ENCODE results near the gene FAM184A. TPM values are rescaled to one million over a fixed set of nuclear protein-coding genes. Genes with fewer than 3 reads are reported as not detected.
A peak's percentile ranks its signal among the peaks of the same experiment; 100 is the strongest.

FAM184A gene
- total and polyA plus RNA-seq, 2 of the 8 experiments (the other 6 are each of a cell fraction or from before 2014, with no cell fraction given), result 6.3 to 11.3 TPM

- Histone ChIP-seq H2AK5ac (ENCODE audit: low read depth, low read length) (no peak overlapping the region), H3K79me2 (ENCODE audit: control insufficient read depth in 1 of 2, insufficient read depth in 2 of 2, low read length in 2 of 2) (0 out of 4 replicates have a peak, but pooled peaks cover 0 to 5% of the 10 kb centered on the region in 2 experiments), H3K56ac (replicated peaks; ENCODE audit: insufficient read length, low read depth, low read length) (no peak overlapping the region), H3K4me2 (ENCODE audit: insufficient read depth in 1 of 2, low read depth in 2 of 2, low read length in 2 of 2) (peak overlapping the region; percentile 71 to 94; a peak in 3 of 4 replicates), H4K5ac (ENCODE audit: insufficient read length, low read depth, low read length) (no peak overlapping the region), H3K23ac (ENCODE audit: insufficient read length) (no peak overlapping the region), H2BK20ac (ENCODE audit: low read length) (no peak overlapping the region), H4K91ac (replicated peaks; ENCODE audit: insufficient read length, low read length) (no peak overlapping the region), H3K27ac (ENCODE audit: low read depth, low read length) (no peak overlapping the region), H2BK12ac (ENCODE audit: low read depth, low read length) (no peak overlapping the region), H3K23me2 (ENCODE audit: low read depth, low read length) (peaks cover 6% of the 10 kb centered on the region; the same call in 1 of the 2 replicates), H3K9me3 (ENCODE audit: insufficient read depth in 2 of 2, low read depth in 1 of 2, low read length in 1 of 2) (peaks cover 1 to 3% of the 10 kb centered on the region in 2 experiments; a peak in 3 of 4 replicates), H4K20me1 (replicated peaks in 1 of 2; ENCODE audit: control insufficient read depth in 1 of 2, insufficient read depth in 2 of 2, low read length in 2 of 2) (no peaks in the 10 kb centered on the region), H3K9ac (replicated peaks in 1 of 4; ENCODE audit: extremely low read depth in 1 of 4, low read depth in 3 of 4, low read length in 3 of 4) (no peak overlapping the region), H2BK15ac (ENCODE audit: low read length) (no peak overlapping the region), H3K4ac (replicated peaks; ENCODE audit: insufficient read length, low read depth, low read length) (no peak overlapping the region), H3K4me1 (replicated peaks in 1 of 4; ENCODE audit: control insufficient read depth in 3 of 4, insufficient read depth in 4 of 4, low read length in 3 of 4) (peaks cover 0 to 5% (median 2%) of the 10 kb centered on the region in 4 experiments; a peak in 3 of 7 replicates), H3K18ac (ENCODE audit: extremely low read depth, low read length) (no peak overlapping the region), H2BK120ac (replicated peaks; ENCODE audit: low read depth, low read length) (no peak overlapping the region), H2AFZ (ENCODE audit: low read length) (no peak overlapping the region), H4K8ac (ENCODE audit: extremely low read depth, insufficient read depth, low read length) (no peak overlapping the region), H2BK5ac (ENCODE audit: low read depth, low read length) (no peak overlapping the region), H3K14ac (ENCODE audit: insufficient read length) (no peak overlapping the region), H3K4me3 (ENCODE audit: extremely low read depth in 1 of 4, insufficient read depth in 2 of 4, low read depth in 3 of 4, low read length in 4 of 4) (peak overlapping the region in 1 of 4 experiments; percentile 61; a peak in 2 of 8 replicates), H3K79me1 (ENCODE audit: low read depth, low read length) (no peaks in the 10 kb centered on the region), H3K36me3 (ENCODE audit: control insufficient read depth in 2 of 4, insufficient read depth in 4 of 4, low read length in 3 of 4) (no peaks in the 10 kb centered on the region), H3K27me3 (replicated peaks in 1 of 4; ENCODE audit: control insufficient read depth in 3 of 4, extremely low read depth in 1 of 4, insufficient read depth in 3 of 4, low read length in 3 of 4) (peaks cover 0 to 18% (median 6%) of the 10 kb centered on the region in 4 experiments; a peak in 3 of 7 replicates)
- WGBS, 2 experiments (ENCODE audit: extremely low coverage in 1 of 2, insufficient coverage in 1 of 2, insufficient read length in 1 of 2, insufficient replicate concordance in 2 of 2, low coverage in 1 of 2, low lambda C conversion rate in 2 of 2, missing lambda C conversion rate in 1 of 2), result 85 to 100% methylated on average over 1 to 7 of the region's 7 CpGs
- TF ChIP-seq RNF2 (IDR thresholded peaks at IDR 0.05; ENCODE audit: borderline replicate concordance, low read depth, low read length, missing control alignments, poor library complexity, severe bottlenecking) (no peak), SUZ12 (IDR thresholded peaks at IDR 0.05; ENCODE audit: low read length) (no peak), GTF2F1 (IDR thresholded peaks at IDR 0.05; ENCODE audit: borderline replicate concordance, low read depth, low read length) (no peak), KDM5A (IDR thresholded peaks at IDR 0.05; ENCODE audit: low read length) (no peak), FOSL1 (IDR thresholded peaks at IDR 0.05; ENCODE audit: insufficient read depth, low read depth, low read length) (no peak), KDM1A (IDR thresholded peaks at IDR 0.05; ENCODE audit: borderline replicate concordance, low read length) (no peak), GABPA (IDR thresholded peaks at IDR 0.05; ENCODE audit: borderline replicate concordance, insufficient read depth, low read length) (no peak)
- FAIRE-seq (no peak), DNase-seq (ENCODE audit: low read depth in 1 of 2, low spot score in 2 of 2) (no peak)
- CTCF ChIA-PET (ENCODE audit: partially characterized antibody), result interaction anchor here (0.8 to 2.8 kb wide), 6 partner anchors 34 to 276 kb away, joined by 3 to 14 read pairs (median 4); no protein-coding TSS in a partner anchor
- POLR2A ChIA-PET (ENCODE audit: partially characterized antibody), result interaction anchor here (1.1 to 1.6 kb wide), 2 partner anchors 11 to 81 kb away, joined by 3 to 5 read pairs; no protein-coding TSS in a partner anchor
Observed at GRCh38 chr6:119076576-119077390, 1.7 kb downstream of the FAM184A start.
